CD8-positive, alpha-beta memory T cell (primary cell): Measurements from ENCODE around the gene CNNM2. TPM values are rescaled to one million over a fixed set of nuclear protein-coding genes. Genes with fewer than 3 reads are reported as not detected.
A peak's percentile ranks its signal among the peaks of the same experiment; 100 is the strongest.

Experiments used
- CTCF ChIA-PET: fragments of 350-600 bp; sonication (Branson Sonifier 250); formaldehyde crosslinking; loops from one replicate; lab custom pipeline; 2021; ENCODE audit warnings: antibody characterized with exemption; lab: Charles Lee
- POLR2A ChIA-PET: fragments of 350-600 bp; sonication (Branson Sonifier 250); formaldehyde crosslinking; loops from one replicate; lab custom pipeline; 2021; ENCODE audit warnings: antibody characterized with exemption; lab: Charles Lee
- DNase-seq, 5 donors: peaks; one replicate each; pipeline versions ENCODE4 v3.0.0 to v3.0.0-alpha.2; 2020 to 2022; ENCODE audit warnings: mixed read lengths in 1 of 5
- H3K27ac ChIP-seq: one replicate; pipeline ENCODE4 v1.7.0; 2013; ENCODE audit warnings: low read depth, mild to moderate bottlenecking, low read length, moderate library complexity
- H3K27me3 ChIP-seq: 2 replicates; pipeline ENCODE4 v1.7.0; 2013; ENCODE audit warnings: low read length, mild to moderate bottlenecking; ENCODE audit not compliant: insufficient read depth, poor library complexity, severe bottlenecking
- H3K36me3 ChIP-seq: 2 replicates; pipeline ENCODE4 v1.7.0; 2013; ENCODE audit warnings: mild to moderate bottlenecking, low read length, moderate library complexity; ENCODE audit not compliant: insufficient read depth
- H3K4me1 ChIP-seq: 2 replicates; pipeline ENCODE4 v1.7.0; 2013; ENCODE audit warnings: mild to moderate bottlenecking, low read length, moderate library complexity; ENCODE audit not compliant: insufficient read depth
- H3K4me3 ChIP-seq: 2 replicates; pipeline ENCODE4 v1.7.0; 2013; ENCODE audit warnings: mild to moderate bottlenecking, low read length
- H3K9me3 ChIP-seq: 2 replicates; pipeline ENCODE4 v1.7.0; 2013; ENCODE audit warnings: mild to moderate bottlenecking, low read length
- H3K27ac Mint-ChIP-seq, 8 donors: one replicate each; pipeline ENCODE4 v1.8.0; 2020 to 2021; ENCODE audit warnings: mixed read lengths in 8 of 8, mild to moderate bottlenecking in 6 of 8, inconsistent platforms in 3 of 8, moderate library complexity in 3 of 8
- H3K27me3 Mint-ChIP-seq, 2 donors: one replicate each; pipeline ENCODE4 v1.8.0; 2020 to 2021; ENCODE audit warnings: mixed read lengths in 2 of 2, mild to moderate bottlenecking in 1 of 2, moderate library complexity in 1 of 2
- H3K36me3 Mint-ChIP-seq, 3 donors: one replicate each; pipeline ENCODE4 v1.8.0; 2020 to 2021; ENCODE audit warnings: mixed read lengths in 3 of 3, inconsistent platforms in 1 of 3, mild to moderate bottlenecking in 1 of 3
- H3K4me1 Mint-ChIP-seq, 3 donors: one replicate each; pipeline ENCODE4 v1.8.0; 2020 to 2021; ENCODE audit warnings: mixed read lengths in 3 of 3, inconsistent platforms in 1 of 3, mild to moderate bottlenecking in 1 of 3
- H3K4me3 Mint-ChIP-seq, 7 donors: one replicate each; pipeline ENCODE4 v1.8.0; 2020 to 2021; ENCODE audit warnings: mixed read lengths in 7 of 7, mild to moderate bottlenecking in 6 of 7, moderate library complexity in 4 of 7, inconsistent platforms in 2 of 7
- H3K9me3 Mint-ChIP-seq, 5 donors: one replicate each; pipeline ENCODE4 v1.8.0; 2020 to 2022; ENCODE audit warnings: mixed read lengths in 5 of 5, mild to moderate bottlenecking in 3 of 5, moderate library complexity in 2 of 5, inconsistent platforms in 1 of 5
- polyA plus RNA-seq: library from polyadenylated mRNA; unstranded; fragments of 300-500 nt; fragmentation: Illumina TruSeq; gene quantifications from one replicate; pipeline ENCODE4 v1.2.3, GENCODE V29; 2021
- total RNA-seq, 2 experiments: library from RNA; stranded (reverse); gene quantifications; one replicate each; pipeline ENCODE4 v1.2.3, GENCODE V29; 2021

Gene CNNM2
- total and polyA plus RNA-seq, 3 experiments from 2014 or later, result 5.0 to 6.2 (median 6.1) TPM

DNA sequence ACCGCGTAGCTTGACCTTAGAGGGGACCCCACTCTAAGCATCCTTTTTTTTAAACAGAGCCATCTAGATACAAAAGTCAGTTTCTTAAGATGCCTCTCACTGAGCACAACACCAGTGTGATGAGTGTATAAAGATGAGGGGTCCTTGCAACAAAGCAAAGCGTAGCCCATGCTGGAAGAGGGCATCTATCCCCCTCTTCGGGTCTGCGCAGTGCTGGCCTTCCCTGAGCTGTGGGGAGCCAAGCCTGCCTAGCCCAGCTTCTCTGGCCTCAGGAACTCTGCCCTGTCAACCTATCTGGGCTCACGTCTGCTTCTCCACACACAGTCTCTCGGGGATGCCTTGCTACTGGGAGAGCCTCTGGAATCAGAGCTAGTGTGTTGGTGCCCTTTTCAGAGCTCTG is 161.0 kb downstream of the CNNM2 start:
- Histone ChIP-seq H3K9me3 (no peaks in the 10 kb centered on the region), H3K4me3 (no peak overlapping the region), H3K27ac (no peak overlapping the region), H3K4me1 (no peaks in the 10 kb centered on the region), H3K27me3 (no peaks in the 10 kb centered on the region), H3K36me3 (peaks cover 5% of the 10 kb centered on the region)
- CTCF ChIA-PET, result interaction anchor here (1.2 kb wide), 1 partner anchor 9 kb away, joined by 4 read pairs; no protein-coding TSS in a partner anchor
- POLR2A ChIA-PET, result no interaction called here
- Mint-ChIP-seq H3K9me3 (no peaks in the 10 kb centered on the region), H3K4me3 (no peak overlapping the region), H3K36me3 (peaks cover 5 to 61% (median 20%) of the 10 kb centered on the region in 3 donors), H3K4me1 (no peaks in the 10 kb centered on the region), H3K27me3 (no peaks in the 10 kb centered on the region), H3K27ac (no peak overlapping the region)
- no peak for DNase-seq

DNA sequence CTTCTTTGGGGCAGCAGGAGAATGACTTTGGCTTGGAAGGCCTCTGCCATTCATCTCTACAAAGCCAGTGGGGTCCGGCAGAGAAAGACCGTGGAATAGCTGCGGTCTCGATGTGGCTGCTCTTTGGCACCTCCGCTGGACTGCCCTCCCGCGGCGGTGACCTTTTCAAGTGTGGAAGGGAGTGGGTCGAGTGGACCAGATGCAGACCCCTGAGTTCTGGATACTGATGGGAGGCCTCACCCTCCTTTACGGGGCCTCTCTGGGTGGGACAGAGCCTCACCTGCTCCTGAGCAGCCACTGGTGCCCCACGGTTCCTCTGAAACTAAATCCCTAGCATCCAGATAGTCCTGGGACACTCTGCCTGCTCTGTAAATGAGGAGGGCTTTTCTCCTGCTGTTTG is 161.9 kb downstream of the CNNM2 start:
- H3K27ac Mint-ChIP-seq, result peak overlapping the region in 1 of 8 donors; percentile 32

DNA sequence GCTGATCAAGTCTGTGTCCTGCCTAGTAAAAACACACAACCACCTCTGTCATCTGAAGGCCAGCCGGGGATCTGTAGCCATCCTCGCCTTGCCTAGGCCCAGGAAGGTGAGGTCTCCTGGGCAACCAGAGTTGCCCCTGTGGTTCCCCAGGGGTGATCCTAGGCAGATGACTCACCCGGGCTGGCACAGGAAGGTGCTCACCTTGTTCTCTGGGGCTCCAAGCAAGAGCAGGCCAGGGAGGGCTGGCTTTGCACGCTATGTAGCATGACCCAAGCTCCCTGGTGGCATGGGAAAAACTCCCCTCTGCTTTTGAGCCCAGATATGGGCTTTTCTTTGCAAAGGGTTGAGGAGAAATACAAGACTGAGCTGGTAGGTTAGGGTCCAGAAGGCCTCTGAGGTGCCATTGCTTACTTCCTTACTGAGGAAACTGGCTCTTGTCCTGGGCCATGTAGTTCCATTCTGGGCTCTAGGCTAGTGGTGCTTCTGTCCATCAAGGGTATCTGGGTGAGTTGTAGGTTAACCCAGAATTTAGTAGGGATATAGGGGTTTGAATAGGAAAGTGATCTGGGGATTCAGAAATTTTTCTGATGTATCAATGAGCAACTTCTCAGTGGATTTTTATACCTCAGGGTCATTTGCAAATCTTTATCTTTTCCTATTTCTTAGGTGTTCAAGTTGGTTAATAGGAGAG is 162.9 kb downstream of the CNNM2 start:
- Histone ChIP-seq H3K4me3 (no peak overlapping the region), H3K4me1 (no peaks in the 10 kb centered on the region), H3K27ac (no peak overlapping the region), H3K9me3 (no peaks in the 10 kb centered on the region), H3K36me3 (peaks cover 5% of the 10 kb centered on the region), H3K27me3 (no peaks in the 10 kb centered on the region)
- no peak for DNase-seq
- H3K27me3 Mint-ChIP-seq, result no peaks in the 10 kb centered on the region
- CTCF ChIA-PET, result interaction anchor here (1.2 kb wide), 1 partner anchor 12 kb away, joined by 3 read pairs; no protein-coding TSS in a partner anchor
- POLR2A ChIA-PET, result interaction anchor here (0.6 kb wide), 1 partner anchor 264 kb away, joined by 8 read pairs; no protein-coding TSS in a partner anchor
- H3K4me3 Mint-ChIP-seq, result no peak overlapping the region
- H3K9me3 Mint-ChIP-seq, result no peaks in the 10 kb centered on the region
- H3K36me3 Mint-ChIP-seq, result peaks cover 5 to 56% (median 23%) of the 10 kb centered on the region in 3 donors
- peak overlapping the region in 4 of 8 donors; percentile 51 to 66 (median 60) for H3K27ac Mint-ChIP-seq
- H3K4me1 Mint-ChIP-seq, result no peaks in the 10 kb centered on the region

More for the DNA sequence above, 161.9 kb downstream of the CNNM2 start:
- Mint-ChIP-seq H3K27me3 (no peaks in the 10 kb centered on the region), H3K36me3 (peaks cover 5 to 56% (median 20%) of the 10 kb centered on the region in 3 donors), H3K4me1 (no peaks in the 10 kb centered on the region), H3K9me3 (no peaks in the 10 kb centered on the region), H3K4me3 (no peak overlapping the region)
- Histone ChIP-seq H3K4me1 (no peaks in the 10 kb centered on the region), H3K4me3 (no peak overlapping the region), H3K9me3 (no peaks in the 10 kb centered on the region), H3K36me3 (peaks cover 5% of the 10 kb centered on the region), H3K27me3 (no peaks in the 10 kb centered on the region), H3K27ac (no peak overlapping the region)
- ChIA-PET POLR2A (no interaction called here), CTCF (interaction anchor here (1.2 kb wide), 1 partner anchor 11 kb away, joined by 3 read pairs; no protein-coding TSS in a partner anchor)
- no peak for DNase-seq

DNA sequence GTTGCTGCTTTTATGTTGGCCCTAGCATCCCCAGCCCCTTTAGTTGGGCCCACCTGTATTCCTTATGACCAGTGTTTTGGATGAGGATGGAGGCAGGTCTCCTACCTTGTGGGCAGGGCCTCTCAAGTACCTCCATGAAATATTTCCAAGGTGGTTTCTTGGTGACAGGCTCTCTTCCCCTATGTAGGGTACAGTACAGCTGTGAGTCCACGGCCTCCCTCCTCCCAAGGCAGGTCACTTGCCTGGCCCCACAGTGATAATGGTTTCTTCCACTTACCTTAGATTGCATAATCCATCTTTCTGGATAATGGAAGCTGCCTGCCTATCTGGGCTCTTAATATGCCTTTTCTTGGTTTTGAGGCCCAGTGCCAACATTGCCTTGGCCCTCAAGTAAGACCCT is 164.6 kb downstream of the CNNM2 start:
- Mint-ChIP-seq H3K27ac (peak overlapping the region in 6 of 8 donors; percentile 6 to 81 (median 46)), H3K9me3 (no peaks in the 10 kb centered on the region)
- POLR2A ChIA-PET, result no interaction called here

DNA sequence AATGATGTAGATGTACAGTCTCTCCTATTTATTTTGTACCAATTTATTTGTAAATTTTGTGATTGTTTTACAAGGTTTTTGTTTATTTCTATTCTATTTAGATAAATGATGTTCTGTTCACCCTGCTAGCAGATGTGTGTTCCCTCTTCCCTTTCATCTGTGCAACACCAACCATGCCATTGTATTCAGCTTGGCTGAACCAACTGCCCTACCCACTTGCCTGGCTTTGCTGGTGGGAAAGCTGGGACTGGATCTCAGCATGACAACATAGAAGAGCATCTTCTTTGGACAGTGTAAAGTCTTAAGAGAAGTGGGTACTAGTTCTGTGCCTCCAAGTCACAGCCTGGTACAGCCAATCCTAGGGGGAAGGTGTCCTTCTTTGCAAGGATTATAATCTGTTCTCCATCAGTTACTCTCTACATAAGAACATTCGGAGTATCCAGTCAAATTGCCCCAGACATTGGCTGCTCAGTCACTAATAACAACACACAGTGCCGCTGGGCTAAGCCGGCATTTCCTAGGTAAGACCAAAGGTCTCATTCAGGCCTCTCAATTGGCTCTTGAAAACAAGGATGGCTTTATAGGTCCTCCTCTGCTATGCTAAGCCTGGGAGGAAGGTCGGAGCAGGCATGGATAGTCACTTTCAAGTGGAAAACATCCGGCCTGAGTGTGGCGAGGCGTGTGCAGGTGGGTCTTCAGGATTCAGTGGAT is 165.3 kb downstream of the CNNM2 start:
- Histone ChIP-seq H3K27me3 (no peaks in the 10 kb centered on the region), H3K9me3 (no peaks in the 10 kb centered on the region), H3K4me3 (no peak overlapping the region), H3K36me3 (no peaks in the 10 kb centered on the region), H3K4me1 (no peaks in the 10 kb centered on the region), H3K27ac (no peak overlapping the region)
- Mint-ChIP-seq H3K9me3 (no peaks in the 10 kb centered on the region), H3K27ac (peak overlapping the region in 3 of 8 donors; percentile 6 to 56 (median 52)), H3K4me3 (no peak overlapping the region), H3K36me3 (peaks cover 0 to 53% (median 12%) of the 10 kb centered on the region in 3 donors), H3K4me1 (no peaks in the 10 kb centered on the region), H3K27me3 (no peaks in the 10 kb centered on the region)
- ChIA-PET CTCF (interaction anchor here (1.3 kb wide), 1 partner anchor 166 kb away, joined by 3 read pairs; the partner anchor contains the start of gene CNNM2), POLR2A (no interaction called here)
- no peak for DNase-seq

More for the DNA sequence above, 164.6 kb downstream of the CNNM2 start:
- H3K36me3 ChIP-seq, result peaks cover 5% of the 10 kb centered on the region
- H3K9me3 ChIP-seq, result no peaks in the 10 kb centered on the region
- H3K4me1 ChIP-seq, result no peaks in the 10 kb centered on the region
- no peaks in the 10 kb centered on the region for H3K4me1 Mint-ChIP-seq
- CTCF ChIA-PET, result interaction anchor here (1.3 kb wide), 1 partner anchor 165 kb away, joined by 3 read pairs; the partner anchor contains the start of gene CNNM2
- DNase-seq, result no peak
- H3K27me3 ChIP-seq, result no peaks in the 10 kb centered on the region
- peaks cover under 1 to 53% (median 16%) of the 10 kb centered on the region in 3 donors for H3K36me3 Mint-ChIP-seq
- H3K4me3 ChIP-seq, result no peak overlapping the region
- H3K4me3 Mint-ChIP-seq, result no peak overlapping the region
- no peak overlapping the region for H3K27ac ChIP-seq
- no peaks in the 10 kb centered on the region for H3K27me3 Mint-ChIP-seq

DNA sequence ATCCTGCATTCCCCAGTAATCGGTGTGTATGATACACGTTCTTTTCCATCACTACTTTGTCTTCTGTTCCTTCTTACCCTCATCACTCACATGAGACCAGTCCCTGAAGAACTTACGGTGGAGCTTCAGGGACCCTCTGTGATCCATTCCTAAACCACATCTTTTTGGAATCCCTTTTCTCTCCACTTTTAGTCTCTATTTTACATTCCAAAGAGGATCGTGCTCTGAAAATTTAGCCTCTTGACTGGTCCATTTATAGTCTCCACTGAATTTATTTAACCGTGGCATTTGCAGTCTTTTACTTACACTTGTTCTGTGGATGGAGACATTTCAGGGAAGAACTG is 165.9 kb downstream of the CNNM2 start:
- peaks cover 3% of the 10 kb centered on the region for H3K36me3 ChIP-seq
- no peaks in the 10 kb centered on the region for H3K9me3 ChIP-seq
- H3K27me3 Mint-ChIP-seq, result no peaks in the 10 kb centered on the region
- no peaks in the 10 kb centered on the region for H3K9me3 Mint-ChIP-seq
- no peaks in the 10 kb centered on the region for H3K4me1 Mint-ChIP-seq
- no peak overlapping the region for H3K4me3 ChIP-seq
- H3K27ac ChIP-seq, result no peak overlapping the region
- H3K27ac Mint-ChIP-seq, result peak overlapping the region in 3 of 8 donors; percentile 14 to 68 (median 52)
- CTCF ChIA-PET, result no interaction called here
- H3K36me3 Mint-ChIP-seq, result peaks cover 0 to 53% (median 13%) of the 10 kb centered on the region in 3 donors
- no peaks in the 10 kb centered on the region for H3K4me1 ChIP-seq
- POLR2A ChIA-PET, result no interaction called here
- no peaks in the 10 kb centered on the region for H3K27me3 ChIP-seq
- no peak overlapping the region for H3K4me3 Mint-ChIP-seq
- DNase-seq, result no peak

DNA sequence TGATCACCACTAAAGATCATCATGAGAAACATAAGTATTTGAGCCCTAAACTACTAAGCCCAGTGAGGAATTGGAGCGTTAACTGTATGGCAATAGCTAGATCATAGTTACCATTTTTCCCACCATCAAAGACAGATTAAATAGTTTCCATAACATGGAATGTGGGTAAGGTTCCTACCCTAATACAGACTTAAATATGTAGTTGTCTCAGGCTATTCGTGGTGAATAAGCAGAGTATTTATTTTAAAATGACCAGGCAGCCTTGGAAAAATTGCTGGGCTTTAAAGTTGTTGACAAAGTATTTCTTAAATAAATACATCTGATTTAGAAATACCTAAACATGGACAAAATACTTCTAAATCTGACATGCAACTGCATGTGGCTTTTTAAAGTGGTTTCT is 168.2 kb downstream of the CNNM2 start:
- Mint-ChIP-seq H3K27ac (no peak overlapping the region), H3K27me3 (no peaks in the 10 kb centered on the region), H3K4me1 (no peaks in the 10 kb centered on the region), H3K36me3 (peaks cover 8 to 69% (median 23%) of the 10 kb centered on the region in 3 donors), H3K9me3 (no peaks in the 10 kb centered on the region), H3K4me3 (no peak overlapping the region)
- H3K4me1 ChIP-seq, result no peaks in the 10 kb centered on the region
- no peak overlapping the region for H3K27ac ChIP-seq
- no peak overlapping the region for H3K4me3 ChIP-seq
- no peaks in the 10 kb centered on the region for H3K27me3 ChIP-seq
- ChIA-PET POLR2A (no interaction called here), CTCF (interaction anchor here (1.0 kb wide), 1 partner anchor 169 kb away, joined by 3 read pairs; no protein-coding TSS in a partner anchor)
- no peaks in the 10 kb centered on the region for H3K9me3 ChIP-seq
- no peak for DNase-seq
- H3K36me3 ChIP-seq, result peaks cover 24% of the 10 kb centered on the region

DNA sequence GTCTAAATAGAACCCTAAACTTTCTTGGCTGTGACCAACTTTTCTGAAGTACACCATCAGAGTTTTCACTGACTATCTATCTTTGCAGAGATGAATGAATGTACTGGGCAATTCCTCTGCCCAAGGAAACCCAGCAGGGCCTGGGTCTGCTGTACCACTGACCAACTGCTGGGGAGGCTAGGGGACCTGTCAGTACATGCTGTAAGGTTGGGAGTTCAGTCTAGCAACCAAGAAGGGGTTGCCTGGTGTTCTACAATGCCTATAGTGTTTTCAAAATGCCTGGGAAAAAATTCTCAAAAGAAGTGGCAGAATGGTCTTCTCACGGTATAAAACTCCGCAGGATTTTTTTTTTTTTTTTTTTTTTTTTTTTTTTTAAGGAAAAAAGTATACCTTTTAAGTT is 168.7 kb downstream of the CNNM2 start:
- no peaks in the 10 kb centered on the region for H3K9me3 ChIP-seq
- H3K4me3 Mint-ChIP-seq, result no peak overlapping the region
- no peaks in the 10 kb centered on the region for H3K9me3 Mint-ChIP-seq
- no peak overlapping the region for H3K4me3 ChIP-seq
- H3K27me3 ChIP-seq, result no peaks in the 10 kb centered on the region
- CTCF ChIA-PET, result no interaction called here
- no peaks in the 10 kb centered on the region for H3K4me1 Mint-ChIP-seq
- no peak overlapping the region for H3K27ac ChIP-seq
- H3K27ac Mint-ChIP-seq, result peak overlapping the region in 2 of 8 donors; percentile 63 to 83
- no peaks in the 10 kb centered on the region for H3K27me3 Mint-ChIP-seq
- POLR2A ChIA-PET, result no interaction called here
- no peak for DNase-seq
- H3K36me3 Mint-ChIP-seq, result peaks cover 8 to 74% (median 25%) of the 10 kb centered on the region in 3 donors
- no peaks in the 10 kb centered on the region for H3K4me1 ChIP-seq
- peaks cover 26% of the 10 kb centered on the region for H3K36me3 ChIP-seq
